VCaP (cell line): ENCODE results near the gene MAN2C1.
A peak's percentile ranks its signal among the peaks of the same experiment; 100 is the strongest.
"Not testable (repeated sequence)": the region's sequence is repeated elsewhere in the genome, so short reads cannot be mapped to it uniquely, and the experiment has no call there.

Source experiments
- H3K27ac ChIP-seq: fragments of 450-650 bp; 2 replicates; pipeline ENCODE4 v1.5.1; 2017
- TF ChIP-seq, protein P1 (sequence below): fragments of 450-650 bp; conservative IDR thresholded peaks from 2 replicates; pipeline ENCODE4 v1.5.1; 2017; ENCODE audit warnings: mild to moderate bottlenecking, moderate library complexity

The MAN2C1 gene

DNA sequence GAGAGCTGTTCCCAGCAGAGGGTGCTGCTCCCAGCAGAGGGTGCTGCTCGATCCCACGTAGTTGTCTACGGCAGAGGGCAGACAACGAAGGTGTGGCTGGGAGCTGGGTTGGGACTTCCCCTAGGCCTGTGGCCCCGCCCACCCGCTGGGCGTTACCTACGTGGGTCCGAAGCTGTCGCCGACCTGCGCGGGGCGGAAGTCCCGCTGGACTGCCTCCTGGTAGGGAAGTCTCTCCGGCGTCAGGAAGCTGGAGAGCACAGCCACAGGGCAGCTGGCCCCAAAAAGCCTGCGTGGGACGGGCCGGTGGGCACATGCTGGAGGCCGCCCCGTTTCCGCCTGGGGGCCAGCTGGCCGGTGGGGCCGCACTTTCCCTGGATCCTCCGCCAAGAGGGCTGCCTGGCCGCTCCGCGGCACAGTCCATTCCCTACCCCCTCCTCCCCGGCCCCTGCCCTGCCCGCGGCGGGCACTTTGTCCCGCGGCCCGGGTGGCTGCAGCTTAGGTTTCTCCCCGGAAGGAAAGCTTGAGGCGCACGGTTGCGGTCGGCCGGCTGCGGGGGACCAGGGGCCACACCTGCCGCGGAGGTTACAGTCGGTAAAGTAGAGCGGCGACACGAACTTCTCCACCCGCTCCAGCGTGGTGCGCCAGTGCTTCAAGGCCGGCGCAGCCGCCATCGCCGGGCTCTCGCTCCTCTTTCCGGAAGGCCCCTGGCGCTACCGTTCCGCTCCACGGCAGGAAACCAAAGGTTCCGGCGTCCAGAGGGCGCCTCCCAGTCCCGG, at the start of gene MAN2C1:
Gene MAN2C1 (minus strand): TSS at position 695 of the 776 bp plus-strand sequence. CDS start 24 bp downstream, at position 671.
- peak within 1 kb of the TSS; percentile 99 for H3K27ac ChIP-seq
- TF ChIP-seq, protein P1, sequence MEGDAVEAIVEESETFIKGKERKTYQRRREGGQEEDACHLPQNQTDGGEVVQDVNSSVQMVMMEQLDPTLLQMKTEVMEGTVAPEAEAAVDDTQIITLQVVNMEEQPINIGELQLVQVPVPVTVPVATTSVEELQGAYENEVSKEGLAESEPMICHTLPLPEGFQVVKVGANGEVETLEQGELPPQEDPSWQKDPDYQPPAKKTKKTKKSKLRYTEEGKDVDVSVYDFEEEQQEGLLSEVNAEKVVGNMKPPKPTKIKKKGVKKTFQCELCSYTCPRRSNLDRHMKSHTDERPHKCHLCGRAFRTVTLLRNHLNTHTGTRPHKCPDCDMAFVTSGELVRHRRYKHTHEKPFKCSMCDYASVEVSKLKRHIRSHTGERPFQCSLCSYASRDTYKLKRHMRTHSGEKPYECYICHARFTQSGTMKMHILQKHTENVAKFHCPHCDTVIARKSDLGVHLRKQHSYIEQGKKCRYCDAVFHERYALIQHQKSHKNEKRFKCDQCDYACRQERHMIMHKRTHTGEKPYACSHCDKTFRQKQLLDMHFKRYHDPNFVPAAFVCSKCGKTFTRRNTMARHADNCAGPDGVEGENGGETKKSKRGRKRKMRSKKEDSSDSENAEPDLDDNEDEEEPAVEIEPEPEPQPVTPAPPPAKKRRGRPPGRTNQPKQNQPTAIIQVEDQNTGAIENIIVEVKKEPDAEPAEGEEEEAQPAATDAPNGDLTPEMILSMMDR, result peak; percentile 98

DNA sequence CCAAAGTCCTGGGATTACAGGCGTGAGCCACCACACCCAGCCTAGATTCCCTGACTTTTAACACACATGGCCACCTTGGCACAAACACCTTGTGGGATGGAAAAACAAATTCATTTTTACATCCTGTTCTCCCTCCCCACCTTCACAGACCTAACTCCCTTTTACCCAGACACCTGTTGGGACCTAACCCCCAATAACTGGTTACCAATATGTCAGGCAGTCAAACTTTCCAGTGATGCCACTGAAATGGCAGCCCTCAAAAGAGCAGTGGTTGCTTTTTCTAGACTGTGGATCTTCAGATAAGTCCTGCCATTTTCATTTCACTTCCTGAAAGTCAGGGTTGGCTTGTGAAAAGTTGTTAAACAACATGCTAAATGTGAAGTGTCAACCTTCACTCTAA, 48.2 kb upstream of the MAN2C1 start:
- no peak overlapping the region for H3K27ac ChIP-seq

DNA sequence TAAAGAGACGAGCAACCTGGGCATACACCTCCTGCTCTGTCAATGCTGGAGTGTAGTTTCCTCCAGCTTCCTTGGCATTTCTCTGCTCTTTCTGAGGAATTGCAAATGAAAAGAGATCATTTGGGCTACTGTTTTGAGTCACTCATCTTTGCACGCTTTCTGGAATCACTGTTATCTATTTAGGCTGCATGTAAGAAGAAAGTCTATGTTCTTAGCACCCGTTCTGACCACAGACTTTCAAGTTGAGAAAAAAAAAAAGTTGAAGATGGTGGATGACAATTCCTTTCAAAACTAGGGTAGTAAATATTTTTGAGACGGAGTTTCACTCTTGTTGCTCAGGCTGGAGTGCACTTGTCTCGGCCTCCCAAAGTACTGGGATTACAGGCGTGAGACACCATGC, 41.8 kb upstream of the MAN2C1 start:
- no peak overlapping the region for H3K27ac ChIP-seq
- TF ChIP-seq, protein P1, result no peak

More for the DNA sequence above, 48.2 kb upstream of the MAN2C1 start:
- TF ChIP-seq, protein P1, result no peak

DNA sequence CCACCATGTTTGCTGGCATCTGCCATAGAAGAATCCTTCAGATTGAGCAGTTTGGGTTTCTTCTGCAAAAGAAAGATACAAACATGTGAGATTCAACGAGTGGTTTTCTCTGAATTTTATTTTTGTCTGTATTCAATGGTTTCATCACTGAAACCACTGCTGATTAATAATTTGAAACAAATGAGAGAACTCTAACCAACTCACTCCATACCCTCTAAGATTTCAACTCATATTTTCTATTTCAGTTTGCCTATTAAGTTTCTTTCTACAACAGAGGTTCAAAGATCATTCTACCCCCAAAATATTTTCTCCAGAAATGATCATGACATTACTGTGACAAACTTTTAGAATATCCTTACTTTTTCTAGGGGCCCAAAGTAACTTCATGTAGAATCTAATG, 38.7 kb upstream of the MAN2C1 start:
- no peak overlapping the region for H3K27ac ChIP-seq
- TF ChIP-seq, protein P1, result no peak

DNA sequence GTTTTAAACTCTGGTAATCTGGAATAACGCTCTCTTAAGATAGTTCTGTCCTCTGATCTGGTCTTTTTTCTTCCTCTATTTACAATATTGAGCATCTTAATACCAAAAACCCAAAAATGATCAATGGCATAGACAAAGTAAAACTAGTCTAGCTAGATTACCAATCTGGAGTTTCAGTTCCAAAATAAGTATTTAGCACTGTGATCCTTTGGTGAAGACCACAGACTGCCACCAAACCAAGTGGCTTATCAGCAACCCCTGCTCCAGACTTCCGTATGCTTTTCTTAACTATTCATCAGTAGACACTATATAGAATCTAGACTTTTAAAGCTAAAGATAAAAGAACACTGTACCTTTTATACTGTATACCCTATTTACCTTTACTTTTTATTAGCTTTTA, 35.5 kb upstream of the MAN2C1 start:
- H3K27ac ChIP-seq, result no peak overlapping the region
- TF ChIP-seq, protein P1, result no peak

DNA sequence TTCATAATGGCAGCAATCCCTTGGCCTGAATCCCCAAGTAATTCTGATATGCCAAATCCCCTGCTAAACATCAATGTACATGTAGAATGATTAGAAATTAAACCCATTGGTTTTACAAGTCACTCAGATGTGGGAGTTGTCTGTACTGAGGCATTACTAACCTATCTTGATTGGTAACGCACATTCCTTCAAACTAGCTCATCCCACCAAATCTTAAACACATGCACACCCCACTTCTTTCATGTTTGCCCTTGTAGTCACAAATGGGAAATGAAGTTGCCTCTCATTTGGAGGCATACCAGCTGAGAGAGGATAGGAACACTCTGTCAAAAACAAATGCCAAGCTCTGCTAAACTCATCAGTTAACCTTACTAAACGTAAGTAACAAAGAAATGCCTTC, 29.1 kb upstream of the MAN2C1 start:
- TF ChIP-seq, protein P1, result no peak
- no peak overlapping the region for H3K27ac ChIP-seq

DNA sequence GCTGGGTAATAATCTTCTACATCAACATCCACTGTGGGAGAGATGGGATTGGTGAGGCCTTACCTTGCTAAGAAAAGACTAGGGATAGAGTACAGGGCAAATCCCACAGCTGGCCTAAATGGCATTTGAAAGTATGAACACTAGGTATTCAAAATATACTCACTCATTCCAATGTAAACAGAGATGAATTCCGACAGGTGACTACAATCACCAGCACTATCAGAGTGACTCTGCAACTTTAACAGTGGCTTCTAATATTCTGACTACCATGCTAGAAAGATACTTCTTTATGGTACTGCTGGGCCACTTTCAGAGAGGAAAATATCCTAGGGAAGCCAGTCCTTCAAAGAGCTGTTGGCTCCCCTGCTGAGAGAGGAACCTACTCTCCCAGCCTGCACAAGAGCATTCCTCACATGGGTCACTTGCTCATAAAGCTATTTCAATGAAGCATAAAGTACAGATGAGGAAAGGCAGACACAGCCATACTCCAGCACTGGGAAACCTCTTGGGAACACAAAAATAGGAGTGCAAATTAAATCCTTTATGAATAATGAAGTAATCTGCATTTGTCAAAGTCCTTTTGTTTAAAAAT, 21.5 kb upstream of the MAN2C1 start:
- no peak overlapping the region for H3K27ac ChIP-seq
- TF ChIP-seq, protein P1, result no peak

DNA sequence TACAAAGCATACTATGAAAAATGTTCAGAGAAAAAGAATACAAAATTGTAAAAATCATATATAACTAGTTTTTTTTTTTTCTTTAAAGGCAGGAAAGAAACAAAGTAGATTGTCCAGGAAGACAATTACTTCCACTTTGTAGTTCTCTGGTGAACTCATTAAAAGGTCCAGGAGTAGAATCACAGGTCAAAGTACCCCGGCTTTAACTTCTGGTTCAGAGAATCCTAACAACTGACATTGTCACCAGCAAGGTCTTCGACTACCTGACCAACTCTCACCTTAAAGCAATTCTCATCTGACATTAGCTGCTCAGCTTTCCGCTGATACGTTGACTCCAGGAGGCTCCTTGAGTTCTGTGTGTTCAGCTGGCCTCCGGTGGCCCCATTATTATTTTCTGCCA, 15.6 kb upstream of the MAN2C1 start:
- H3K27ac ChIP-seq, result not testable (repeated sequence)
